ENCODE measurements around the gene TNP2. TPM values are rescaled to one million over a fixed set of nuclear protein-coding genes. Genes with fewer than 3 reads are reported as not detected.

Gene TNP2
- total RNA-seq: not detected in 2 replicates

GRCh38 chr16:11268921-11269375 lies at the start of gene TNP2:
Gene TNP2 (minus strand): TSS chr16:11269325. CDS start chr16:11269262, 63 bp downstream.

DNA sequence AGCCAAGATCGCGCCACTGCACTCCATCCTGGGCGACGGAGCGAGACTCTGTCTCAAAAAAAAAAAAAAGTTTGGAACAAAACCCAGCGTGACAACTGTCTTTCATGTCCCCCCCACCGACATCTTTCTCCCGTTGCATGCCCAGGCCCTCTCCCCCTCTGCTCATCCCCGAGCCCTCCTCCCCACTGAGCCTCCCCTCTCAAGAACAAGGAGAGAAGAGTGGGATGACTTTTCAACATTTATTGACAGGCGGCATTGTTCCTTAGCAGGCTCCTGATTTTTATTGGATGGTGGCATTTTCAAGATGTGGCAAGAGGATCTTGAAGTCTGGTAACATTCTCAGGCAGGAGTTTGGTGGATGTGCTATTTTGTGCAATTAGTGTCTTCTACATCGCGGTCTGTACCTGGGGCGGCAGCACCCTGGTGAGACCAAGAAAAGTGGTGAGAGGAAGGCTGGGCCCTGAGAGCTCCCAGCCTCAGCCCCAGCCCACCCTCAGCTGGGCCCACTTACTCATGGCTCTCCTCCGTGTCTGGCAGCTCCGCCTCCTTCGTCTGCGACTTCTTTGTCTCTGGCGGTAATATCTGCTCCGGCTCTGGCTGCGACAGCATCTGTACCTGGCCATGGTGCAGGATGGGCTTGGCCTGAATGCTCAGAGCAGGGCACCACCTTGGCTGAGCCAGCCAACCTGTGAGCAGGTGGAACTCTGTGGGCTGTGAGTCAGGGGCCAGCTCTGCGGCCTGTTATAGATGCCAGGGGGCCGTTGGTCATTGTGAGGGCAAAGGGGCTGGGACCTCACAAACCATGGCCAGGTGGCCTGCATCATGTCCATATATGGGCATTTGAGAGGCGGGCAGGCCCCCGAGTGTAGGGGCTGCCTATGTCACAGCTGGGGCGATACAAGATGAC lies 11.7 kb upstream of the TNP2 start, which contains the start of gene PRM1:
PRM1 (minus strand) TSS at position 715 of the 907 bp plus-strand sequence; CDS start at position 623, 92 bp downstream.

GRCh38 chr16:11276143-11276895 lies 7.2 kb upstream of the TNP2 start, which contains the start of gene PRM2:
Gene PRM2 (minus strand): TSS chr16:11276480. CDS start chr16:11276370, 110 bp downstream.

GRCh38 chr16:11272921-11273720 lies 4.0 kb upstream of the TNP2 start, which contains the start of gene PRM3:
Gene PRM3 (minus strand): TSS chr16:11273629. CDS start chr16:11273595, 34 bp downstream.

GRCh38 chr16:11255737-11256660 lies 13.1 kb downstream of the TNP2 start, which contains the start of gene SOCS1:
Gene SOCS1 (minus strand): TSS chr16:11256204. CDS start chr16:11255478, 726 bp downstream.

Small RNA genes within 50 kb of the gene (small RNA-seq; reads per million reads assigned to genes)
- gene MIR548H2 (not detected), gene RF00019 (not detected), gene RF00554 (not detected)

Other genes with a start within 250 kb of the TNP2 start
- 1.1 and 2.3 TPM in 2 replicates for gene SOCS1, start 13.1 kb downstream of the TNP2 start, total RNA-seq
- gene PRM3, start 4.3 kb upstream of the TNP2 start, total RNA-seq: not detected in 2 replicates
- gene PRM2, start 7.2 kb upstream of the TNP2 start, total RNA-seq: not detected in 2 replicates
- not detected in 2 replicates for gene PRM1, start 12.0 kb upstream of the TNP2 start, total RNA-seq
- gene RMI2, start 76.1 kb upstream of the TNP2 start, total RNA-seq: 7.3 and 10.6 TPM in 2 replicates